DND-41 (cell line): Measurements from ENCODE around the gene ADCK2.

ENCODE experiments used
- EZH2 ChIP-seq: IDR thresholded peaks from 3 replicates; pipeline ENCODE4 v1.6.1; 2012; ENCODE audit warnings: borderline replicate concordance, low read depth, mild to moderate bottlenecking, moderate library complexity, low read length, inconsistent platforms; ENCODE audit not compliant: severe bottlenecking
- TF ChIP-seq, protein P1 (sequence below): IDR thresholded peaks from 2 replicates; pipeline ENCODE4 v1.5.1; 2012; ENCODE audit warnings: borderline replicate concordance, low read length, moderate library complexity, mild to moderate bottlenecking; ENCODE audit not compliant: poor library complexity, severe bottlenecking; ENCODE audit errors: extremely low read depth

DNA sequence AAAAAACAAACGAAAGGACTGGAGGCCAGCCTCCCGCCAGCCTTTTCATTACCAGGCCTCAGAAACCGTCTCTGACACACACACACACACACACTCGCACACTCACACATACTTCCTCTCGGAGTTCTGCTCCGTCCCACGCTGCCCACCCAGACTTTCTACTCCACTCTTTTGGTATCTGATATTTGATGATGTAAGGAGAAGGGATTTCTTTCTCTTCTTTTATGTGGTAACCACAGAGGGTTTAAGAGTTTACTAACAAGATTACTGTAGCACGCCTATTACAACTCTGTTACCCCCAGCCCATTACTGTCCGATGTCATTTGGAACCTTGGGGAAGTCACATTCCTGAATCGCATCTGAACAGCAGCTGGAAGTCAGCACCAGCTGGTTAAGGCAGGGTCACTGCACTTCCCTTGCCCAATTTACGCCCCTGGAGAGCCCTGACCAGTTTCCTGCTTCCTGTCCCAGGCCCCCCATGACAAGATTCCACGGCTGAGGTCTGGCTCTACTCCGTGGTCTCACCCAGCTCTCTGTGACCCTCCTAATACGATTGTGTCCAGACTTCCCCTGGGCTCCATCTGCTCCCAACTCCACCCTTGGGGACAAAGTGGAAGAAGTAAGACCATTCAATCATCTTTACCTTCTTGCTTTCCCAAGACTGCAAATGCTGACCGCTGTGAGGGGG is 33.2 kb upstream of the ADCK2 start:
- TF ChIP-seq, protein P1, sequence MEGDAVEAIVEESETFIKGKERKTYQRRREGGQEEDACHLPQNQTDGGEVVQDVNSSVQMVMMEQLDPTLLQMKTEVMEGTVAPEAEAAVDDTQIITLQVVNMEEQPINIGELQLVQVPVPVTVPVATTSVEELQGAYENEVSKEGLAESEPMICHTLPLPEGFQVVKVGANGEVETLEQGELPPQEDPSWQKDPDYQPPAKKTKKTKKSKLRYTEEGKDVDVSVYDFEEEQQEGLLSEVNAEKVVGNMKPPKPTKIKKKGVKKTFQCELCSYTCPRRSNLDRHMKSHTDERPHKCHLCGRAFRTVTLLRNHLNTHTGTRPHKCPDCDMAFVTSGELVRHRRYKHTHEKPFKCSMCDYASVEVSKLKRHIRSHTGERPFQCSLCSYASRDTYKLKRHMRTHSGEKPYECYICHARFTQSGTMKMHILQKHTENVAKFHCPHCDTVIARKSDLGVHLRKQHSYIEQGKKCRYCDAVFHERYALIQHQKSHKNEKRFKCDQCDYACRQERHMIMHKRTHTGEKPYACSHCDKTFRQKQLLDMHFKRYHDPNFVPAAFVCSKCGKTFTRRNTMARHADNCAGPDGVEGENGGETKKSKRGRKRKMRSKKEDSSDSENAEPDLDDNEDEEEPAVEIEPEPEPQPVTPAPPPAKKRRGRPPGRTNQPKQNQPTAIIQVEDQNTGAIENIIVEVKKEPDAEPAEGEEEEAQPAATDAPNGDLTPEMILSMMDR, result no peak
- no peak for TF ChIP-seq EZH2
